Central memory CD4-positive, alpha-beta T cell (primary cell): ENCODE results near the gene ZMYM4.

ENCODE experiments used
- DNase-seq: peaks from one replicate; pipeline ENCODE4 v3.0.0; 2022

Gene ZMYM4

DNA sequence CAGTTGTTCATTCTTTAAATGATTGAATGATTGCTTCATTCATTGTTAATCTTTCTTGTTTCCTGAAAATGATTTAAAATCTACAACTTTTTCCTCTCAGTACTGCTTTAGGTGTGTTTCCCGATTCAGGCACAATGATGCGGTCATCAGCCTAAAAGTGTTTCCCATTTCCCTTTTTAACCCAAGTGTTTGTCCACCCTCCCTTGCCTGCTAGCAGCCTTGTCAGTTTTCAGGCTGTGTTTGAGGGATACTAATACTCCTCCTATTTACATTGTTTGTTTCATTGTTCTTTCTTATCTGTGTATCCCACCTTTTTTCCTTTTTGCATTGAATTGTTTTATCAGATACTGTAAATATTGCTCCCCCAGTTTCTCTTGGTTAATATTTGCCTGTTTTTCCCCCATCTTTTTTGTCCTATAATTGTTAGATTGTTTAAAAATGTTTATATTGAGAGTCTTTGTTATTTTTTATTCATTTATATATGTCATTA lies 157.6 kb downstream of the ZMYM4 start:
- no peak for DNase-seq

DNA sequence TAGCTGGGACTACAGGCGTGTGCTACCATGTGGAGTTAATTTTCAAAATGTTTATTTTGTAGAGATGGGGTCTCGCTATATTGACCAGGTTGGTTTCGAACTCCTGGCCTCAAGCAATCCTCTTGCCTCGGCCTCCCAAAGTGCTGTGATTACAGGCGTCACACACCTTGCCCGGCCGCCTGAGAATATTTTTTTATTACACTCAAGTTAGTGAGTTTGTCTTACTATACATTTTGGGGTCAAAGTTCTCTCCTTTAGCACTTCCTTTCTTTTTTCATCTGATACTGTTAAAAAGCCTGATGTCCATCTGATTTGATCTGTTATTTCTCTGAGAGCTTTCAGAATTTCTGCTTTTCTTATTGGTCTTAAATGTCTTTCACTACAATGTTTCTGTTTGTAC lies 159.9 kb downstream of the ZMYM4 start:
- DNase-seq, result no peak

- no peak for DNase-seq
Measured at GRCh38 chr1:35430762-35431161, 162.3 kb downstream of the ZMYM4 start.

DNA sequence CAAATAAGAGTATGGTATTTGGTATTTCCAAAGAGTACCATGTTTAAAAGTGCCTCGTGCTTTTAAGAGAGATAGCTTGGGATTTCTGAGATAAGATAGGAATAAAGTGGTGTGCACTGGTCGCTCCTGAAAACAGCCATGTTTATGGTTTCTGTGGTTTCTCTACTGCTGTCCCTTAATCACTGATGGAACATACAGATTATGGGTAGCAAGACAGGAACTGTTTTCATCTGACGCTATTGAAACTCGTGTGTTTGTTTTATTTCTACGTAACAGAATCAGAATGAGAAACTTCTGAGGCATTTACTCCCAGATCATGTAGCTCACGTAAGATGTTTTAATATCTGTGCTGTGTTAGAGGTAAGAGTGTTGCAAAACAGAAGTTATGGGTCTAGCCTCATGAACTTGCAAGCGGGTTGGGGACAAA lies 162.7 kb downstream of the ZMYM4 start:
- DNase-seq, result no peak

- no peak for DNase-seq
Measured at GRCh38 chr1:35432231-35432630, 163.7 kb downstream of the ZMYM4 start.

DNA sequence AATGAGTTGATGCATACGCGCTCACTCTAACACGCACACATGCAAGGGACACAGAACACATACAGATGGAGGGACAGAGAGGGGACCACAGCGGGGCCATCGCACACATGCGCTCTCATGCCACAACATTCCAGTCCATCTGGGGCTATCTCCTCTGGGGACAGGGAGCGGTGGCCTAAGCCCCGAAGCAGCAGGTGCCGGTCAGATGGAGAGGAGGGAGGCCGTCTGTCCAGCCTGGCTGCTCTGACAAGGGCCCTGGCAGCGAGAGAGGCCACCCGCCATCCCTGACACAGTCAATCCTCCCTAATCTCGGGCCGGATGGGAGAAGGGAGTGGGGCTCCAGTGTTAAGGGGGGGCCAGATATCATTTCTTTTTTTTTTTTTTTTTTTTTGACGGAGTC lies 165.2 kb downstream of the ZMYM4 start:
- no peak for DNase-seq

- no peak for DNase-seq
Measured at GRCh38 chr1:35434703-35435102, 166.2 kb downstream of the ZMYM4 start.

DNA sequence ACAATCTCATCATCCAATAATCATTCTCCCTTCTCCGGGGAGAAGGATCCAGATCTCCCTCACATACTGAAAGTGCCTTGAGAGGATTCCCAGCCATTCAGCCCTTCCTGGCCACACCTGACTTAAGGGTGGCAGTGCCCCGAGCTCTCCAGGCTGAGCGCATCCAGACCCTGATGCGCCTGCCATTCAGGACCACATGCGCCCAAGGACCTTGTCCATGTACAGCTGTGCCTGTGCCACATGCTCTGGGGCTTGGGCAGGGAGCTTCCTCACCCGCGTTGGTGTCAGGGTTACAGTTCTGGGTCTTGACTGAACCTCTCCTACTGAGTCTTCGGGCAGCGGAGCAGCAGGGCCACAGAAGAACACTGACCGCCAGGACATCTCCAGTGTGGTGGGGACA lies 167.6 kb downstream of the ZMYM4 start:
- DNase-seq, result no peak

GRCh38 chr1:35437200-35437599 lies 168.7 kb downstream of the ZMYM4 start:
- DNase-seq, result no peak

DNA sequence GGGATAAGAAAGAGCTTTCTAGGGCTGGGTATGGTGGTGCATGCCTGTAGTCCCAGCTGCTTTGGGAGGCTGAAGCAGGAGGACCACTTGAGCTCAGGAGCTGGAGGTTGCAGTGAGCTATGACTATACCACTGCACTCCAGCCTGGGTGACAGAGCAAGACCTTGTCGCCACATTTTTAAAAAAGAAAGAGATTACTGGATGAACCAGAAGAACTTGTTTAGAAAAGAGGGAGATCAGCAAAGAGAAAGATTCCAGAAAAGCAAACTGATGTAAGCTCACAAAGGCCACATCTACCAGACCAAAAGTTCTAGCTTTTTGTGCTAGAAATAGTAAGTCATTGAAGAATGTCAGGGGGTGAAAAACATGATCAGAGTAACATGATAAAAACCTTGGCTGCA lies 171.1 kb downstream of the ZMYM4 start:
- DNase-seq, result no peak

DNA sequence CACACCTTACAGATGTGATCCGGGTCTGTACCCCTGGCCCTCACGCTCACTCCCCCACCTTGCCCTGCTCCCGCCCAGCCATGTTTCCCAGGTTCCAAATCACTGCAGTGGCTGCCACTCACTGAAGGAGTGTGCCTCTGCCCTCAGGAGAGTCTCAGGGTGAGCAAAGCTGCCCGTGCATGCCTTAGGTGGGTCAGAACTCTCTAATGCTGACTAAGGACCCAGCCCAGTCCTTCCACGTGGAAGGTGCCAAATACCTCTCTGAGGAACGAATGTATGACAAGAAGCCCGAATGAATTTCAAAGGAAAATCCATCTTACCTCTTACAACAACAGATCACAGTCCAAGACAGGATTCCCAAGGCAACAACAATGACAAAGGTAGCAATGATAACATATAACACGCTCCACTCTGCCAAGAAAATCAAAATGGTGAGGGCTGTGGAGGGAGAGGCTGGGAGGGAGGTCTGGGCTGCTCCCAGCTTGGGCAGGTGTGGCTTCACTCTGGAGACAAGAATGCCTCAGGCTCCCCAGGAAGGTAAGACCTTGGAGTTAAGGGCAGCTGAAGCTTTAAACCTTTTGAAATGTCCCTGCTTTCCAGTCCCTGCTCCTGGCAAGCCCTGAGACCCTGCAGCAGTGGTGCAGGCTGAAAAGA lies 173.5 kb downstream of the ZMYM4 start:
- no peak for DNase-seq

DNA sequence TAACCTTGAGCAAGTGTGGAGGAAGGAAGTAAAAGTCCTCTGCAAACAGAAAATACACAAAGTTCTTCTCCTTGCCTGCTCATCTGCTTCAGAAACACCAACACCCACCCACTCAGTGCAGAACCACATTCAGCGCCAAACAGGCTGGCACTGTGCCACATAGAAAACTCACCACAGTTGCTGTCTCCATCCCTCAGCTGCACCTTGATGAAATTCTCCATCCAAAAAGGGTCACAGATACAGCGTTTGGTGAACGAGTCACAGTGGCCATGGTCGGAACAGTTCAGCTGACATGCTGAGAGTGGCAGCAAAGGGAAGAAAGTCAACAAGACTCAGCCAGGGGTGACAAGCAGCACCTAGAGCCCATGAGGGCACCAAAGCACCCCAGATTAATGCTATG lies 174.2 kb downstream of the ZMYM4 start:
- no peak for DNase-seq

DNA sequence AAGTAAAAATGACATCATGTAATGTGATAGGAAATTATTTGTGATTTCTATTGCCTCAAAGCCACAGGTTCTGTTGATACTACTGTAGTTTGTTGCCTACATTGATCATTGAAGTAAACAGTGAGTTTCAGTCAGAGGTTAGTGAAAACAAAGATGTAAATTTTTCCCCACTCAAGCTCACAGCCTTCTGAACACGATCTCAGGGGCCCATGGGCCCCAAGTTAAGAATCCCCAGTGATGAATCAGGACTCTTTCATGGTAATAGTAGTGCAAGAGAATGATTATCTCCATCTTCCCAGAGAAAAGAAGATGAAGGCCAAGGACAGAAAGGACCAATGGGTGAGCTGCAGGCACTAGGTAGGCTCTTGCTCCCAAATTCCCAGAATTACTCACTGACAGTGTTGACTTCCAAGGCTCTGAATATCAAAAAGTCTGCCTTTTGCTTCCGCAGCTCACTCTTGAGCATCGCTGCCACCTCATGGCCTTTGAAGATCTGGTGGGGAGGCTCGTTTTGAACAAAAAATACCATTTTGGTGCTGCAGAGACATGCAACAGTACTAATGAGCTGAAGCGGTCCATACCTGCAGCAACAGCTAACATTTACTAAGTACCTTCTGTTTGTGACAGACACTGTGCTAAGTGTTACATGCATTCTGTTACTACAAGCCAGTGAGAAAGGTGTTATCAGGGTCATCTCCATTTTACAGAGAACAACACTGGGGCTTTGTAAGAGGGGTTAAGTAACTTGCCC lies 175.4 kb downstream of the ZMYM4 start:
- DNase-seq, result no peak

DNA sequence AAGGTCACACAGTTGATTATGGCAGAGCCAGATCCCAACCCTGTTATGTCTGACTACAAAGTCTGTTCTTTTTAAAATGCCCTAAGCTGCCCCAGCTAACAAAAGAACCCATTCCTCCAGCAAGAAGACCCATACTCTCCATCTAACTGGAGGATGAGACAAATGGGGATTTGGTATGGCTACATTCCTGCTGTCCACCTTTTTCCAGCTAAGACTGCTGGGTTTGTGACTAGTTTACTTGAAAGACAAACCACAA lies 175.9 kb downstream of the ZMYM4 start:
- DNase-seq, result no peak

DNA sequence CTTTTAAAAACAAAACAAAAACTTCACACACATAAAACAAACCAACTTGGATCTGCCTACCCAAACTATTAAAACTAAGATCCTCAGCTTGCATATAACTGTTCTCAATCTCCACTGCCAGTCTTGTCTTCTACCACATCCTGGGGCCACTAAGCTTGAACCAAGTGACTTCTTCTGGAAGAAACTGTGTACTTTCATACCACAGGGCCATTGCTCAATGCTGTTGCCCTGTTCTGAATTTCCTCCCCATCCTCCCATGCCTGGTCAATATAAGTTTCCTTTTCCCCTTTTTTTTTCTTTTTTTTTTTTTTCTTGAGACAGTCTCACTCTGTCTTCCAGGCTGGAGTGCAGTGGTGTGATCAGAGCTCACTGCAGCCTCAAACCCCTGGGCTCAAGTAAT lies 178.8 kb downstream of the ZMYM4 start:
- DNase-seq, result no peak

DNA sequence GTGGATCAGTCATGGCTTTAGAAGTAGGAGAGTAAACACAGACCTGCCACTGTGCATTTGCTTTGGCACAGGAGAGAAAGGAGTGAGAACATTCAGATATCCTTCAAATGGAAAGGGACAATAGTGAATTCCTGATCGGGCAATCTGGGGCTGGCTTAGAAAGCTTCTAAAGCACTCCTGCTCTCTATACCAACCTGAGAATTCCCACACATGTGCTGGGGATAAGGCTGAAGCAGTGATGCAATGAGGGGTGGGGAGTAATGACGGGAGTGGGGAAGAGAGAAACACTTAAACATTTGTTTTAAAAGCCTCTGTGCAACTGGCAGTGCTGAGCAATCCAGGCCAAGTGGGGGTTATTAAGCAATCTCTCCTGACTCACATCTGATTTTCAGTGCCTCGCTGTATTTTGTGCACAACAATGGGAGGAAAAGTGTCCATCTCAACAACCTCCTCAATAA lies 179.9 kb downstream of the ZMYM4 start:
- DNase-seq, result no peak

DNA sequence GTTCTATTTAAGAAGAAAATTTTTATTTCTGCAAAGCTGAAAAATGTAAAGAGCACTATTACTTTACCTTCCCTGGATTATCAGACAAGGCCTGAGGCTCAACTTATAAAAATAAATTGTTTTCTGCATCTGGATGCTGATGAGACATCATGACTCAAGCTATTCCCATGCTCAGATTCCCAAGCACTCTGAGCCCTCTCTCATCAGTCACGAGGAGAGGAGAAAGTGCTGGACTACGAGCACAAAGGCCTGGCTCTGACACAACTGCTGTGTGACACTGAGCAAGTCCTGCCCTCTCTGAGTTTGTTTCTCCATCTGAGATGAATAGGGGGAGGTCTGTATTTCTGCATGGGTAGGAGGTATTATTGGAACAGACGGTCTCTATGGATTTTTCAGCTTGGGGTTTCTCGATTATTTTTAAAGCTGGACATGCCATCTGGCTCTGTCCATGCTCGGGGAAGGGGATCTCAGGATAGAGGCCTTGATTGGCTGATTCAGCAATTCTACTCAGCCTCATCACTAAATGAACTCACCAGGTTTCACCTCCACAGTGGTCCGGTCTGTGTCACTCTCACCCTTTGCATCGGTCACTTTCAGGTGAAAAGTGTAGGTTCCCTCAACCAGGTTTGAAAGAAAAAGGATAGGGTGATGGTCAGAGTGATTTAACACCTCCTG lies 181.0 kb downstream of the ZMYM4 start:
- no peak for DNase-seq

DNA sequence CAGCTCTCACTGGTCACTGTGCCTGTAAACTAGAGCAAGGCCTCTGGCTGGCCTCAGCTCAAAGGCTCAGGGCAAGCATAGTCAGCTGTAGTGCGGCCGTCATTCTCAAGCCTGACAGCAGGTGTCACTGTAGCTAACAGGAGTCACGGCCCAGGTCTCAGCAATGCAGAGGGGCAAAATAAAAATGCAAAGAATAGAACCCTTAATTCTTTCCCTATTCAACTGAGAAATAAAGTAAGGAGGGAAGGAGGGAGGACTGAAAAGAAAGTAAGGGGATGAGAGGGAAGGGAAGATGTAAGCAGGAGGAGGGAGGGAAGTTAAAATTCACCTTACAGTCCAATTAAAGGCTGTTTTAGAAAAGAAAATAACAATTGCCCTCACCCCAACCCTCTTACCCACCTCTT lies 182.6 kb downstream of the ZMYM4 start:
- DNase-seq, result peak; percentile 67

DNA sequence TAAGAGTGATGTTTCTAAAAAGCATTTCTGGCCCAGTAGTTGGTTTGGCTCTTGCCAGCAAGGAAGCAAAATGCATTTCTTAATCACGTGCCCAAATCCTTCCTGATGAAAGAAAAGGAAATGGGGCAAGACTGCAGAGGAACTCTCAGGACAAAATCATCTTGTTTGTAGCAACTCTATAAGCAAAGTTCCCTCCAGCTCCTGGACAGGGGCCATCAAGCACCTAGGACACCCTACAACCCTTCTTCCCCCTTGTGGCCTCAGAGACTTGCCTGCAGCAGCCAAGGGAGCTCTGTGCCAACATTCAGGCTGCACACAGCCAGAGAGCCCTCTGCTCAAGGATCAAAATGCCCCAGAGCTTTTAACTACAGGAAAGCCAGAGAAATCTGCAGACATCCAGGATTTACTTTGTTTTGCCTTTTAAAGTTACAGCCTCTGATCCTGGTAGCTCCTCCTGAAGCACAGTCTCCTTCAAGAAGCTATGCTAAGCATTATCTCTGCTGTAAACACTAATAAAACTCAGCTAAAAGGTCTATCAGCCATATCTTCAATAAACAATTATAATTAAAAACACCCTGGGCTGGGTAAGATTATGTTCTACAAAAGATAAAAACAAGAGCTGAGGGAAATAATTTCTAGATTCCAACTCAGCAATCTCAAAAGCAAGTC lies 183.7 kb downstream of the ZMYM4 start:
- DNase-seq, result no peak

DNA sequence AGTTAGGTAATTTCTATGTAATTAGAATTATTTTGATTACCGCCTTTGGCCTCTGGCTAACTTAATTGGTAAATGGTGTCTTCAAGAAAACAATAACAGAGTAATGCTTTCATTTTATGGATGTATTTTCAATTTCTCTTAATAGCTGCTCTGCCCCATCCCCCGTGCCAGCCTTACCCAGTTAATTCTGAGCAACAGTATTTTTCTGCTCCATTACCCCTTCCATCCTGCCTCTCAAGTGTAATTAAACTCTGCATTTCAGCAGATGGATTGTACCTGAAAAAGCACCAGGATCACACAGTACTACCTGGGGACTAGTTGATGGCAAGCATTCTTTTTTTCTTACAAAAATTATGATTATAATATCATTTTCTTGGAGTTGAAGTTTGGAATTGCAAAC lies 184.5 kb downstream of the ZMYM4 start:
- DNase-seq, result no peak

GRCh38 chr1:35454176-35454575 lies 185.7 kb downstream of the ZMYM4 start:
- no peak for DNase-seq

DNA sequence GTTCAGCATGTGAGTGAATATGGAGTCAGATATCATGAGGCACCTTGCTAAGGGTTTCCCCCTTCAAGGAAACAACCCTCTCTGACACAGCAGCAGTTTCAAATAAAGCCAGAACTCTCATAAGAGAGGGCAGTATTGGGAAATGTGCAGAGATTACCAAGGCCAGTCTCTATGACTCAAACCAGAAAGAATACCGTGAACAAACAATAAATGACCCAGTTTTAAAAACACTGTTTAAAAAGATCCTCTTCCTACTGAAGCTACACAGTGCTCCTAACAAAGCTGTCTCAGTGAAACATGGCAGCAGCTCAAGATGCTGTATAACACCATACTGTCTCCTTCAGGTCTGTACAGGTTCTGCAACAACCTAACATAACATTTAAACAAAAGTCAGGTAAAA lies 186.1 kb downstream of the ZMYM4 start:
- no peak for DNase-seq

GRCh38 chr1:35460796-35461195 lies 192.3 kb downstream of the ZMYM4 start:
- no peak for DNase-seq
